ENCODE measurements around the gene ELF3.

Gene ELF3

DNA sequence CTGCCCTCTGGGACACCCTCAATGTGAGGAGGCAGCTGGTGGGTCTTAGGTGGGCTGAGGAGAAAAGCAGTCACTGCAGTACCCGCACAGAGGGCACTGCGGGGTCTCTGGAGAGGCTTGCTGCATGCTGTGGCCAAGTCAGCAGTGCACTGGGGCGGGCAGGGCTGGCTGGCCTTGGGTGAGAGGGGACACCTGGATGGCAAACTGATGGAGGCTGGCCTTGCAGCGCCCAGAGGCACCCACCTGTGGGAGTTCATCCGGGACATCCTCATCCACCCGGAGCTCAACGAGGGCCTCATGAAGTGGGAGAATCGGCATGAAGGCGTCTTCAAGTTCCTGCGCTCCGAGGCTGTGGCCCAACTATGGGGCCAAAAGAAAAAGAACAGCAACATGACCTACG lies 3.2 kb downstream of the ELF3 start:
- DNase-seq (ENCODE audit: low spot score), result no peak
- in situ Hi-C loops (cut with MboI; ENCODE audit: low pct_unique_long_range_greater_than_20kb, low sequenced_read_pairs, unreplicated experiment), result loop anchor here (5.0 kb wide), 1 partner anchor 109 kb away; the partner anchor contains the start of gene GPR37L1

DNA sequence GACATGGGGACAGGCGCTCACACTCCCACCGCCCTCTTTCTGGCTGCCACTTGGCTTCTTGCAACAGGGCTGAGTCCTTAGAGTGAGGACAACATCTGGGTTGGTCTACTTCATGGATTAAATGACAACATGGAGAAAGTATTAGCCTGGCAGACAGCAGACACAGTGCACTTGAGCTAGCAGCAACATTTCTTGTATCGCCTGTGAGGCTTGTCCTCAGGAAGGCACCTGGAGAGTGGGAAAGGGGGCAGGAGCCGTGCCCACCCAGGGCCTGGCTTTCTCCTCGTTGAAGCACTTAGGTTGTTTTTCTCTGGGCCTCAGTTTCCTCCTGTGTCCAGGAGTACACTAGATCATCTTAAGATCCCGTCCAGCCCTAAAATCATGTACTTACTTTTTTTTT lies 3.7 kb downstream of the ELF3 start:
- DNase-seq (ENCODE audit: low spot score), result no peak
- in situ Hi-C loops (cut with MboI; ENCODE audit: low pct_unique_long_range_greater_than_20kb, low sequenced_read_pairs, unreplicated experiment), result loop anchor here (5.0 kb wide), 1 partner anchor 108 kb away; the partner anchor contains the start of gene GPR37L1
- TF ChIP-seq CTCF (IDR thresholded peaks at IDR 0.05; ENCODE audit: extremely low read depth, insufficient read depth, missing control alignments), result no peak

More for the DNA sequence above, 3.2 kb downstream of the ELF3 start:
- TF ChIP-seq CTCF (IDR thresholded peaks at IDR 0.05; ENCODE audit: extremely low read depth, insufficient read depth, missing control alignments), result no peak

GRCh38 chr1:202014915-202015661 lies 4.7 kb downstream of the ELF3 start:
- in situ Hi-C loops (cut with MboI; ENCODE audit: low pct_unique_long_range_greater_than_20kb, low sequenced_read_pairs, unreplicated experiment), result loop anchor here (5.0 kb wide), 1 partner anchor 107 kb away; the partner anchor contains the start of gene GPR37L1
- no peak for TF ChIP-seq CTCF (IDR thresholded peaks at IDR 0.05; ENCODE audit: extremely low read depth, insufficient read depth, missing control alignments)
- no peak for DNase-seq (ENCODE audit: low spot score)

DNA sequence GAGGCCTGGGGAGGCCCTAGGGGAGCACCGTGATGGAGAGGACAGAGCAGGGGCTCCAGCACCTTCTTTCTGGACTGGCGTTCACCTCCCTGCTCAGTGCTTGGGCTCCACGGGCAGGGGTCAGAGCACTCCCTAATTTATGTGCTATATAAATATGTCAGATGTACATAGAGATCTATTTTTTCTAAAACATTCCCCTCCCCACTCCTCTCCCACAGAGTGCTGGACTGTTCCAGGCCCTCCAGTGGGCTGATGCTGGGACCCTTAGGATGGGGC lies 5.2 kb downstream of the ELF3 start:
- TF ChIP-seq CTCF (IDR thresholded peaks at IDR 0.05; ENCODE audit: extremely low read depth, insufficient read depth, missing control alignments), result no peak
- no peak for DNase-seq (ENCODE audit: low spot score)
- in situ Hi-C loops (cut with MboI; ENCODE audit: low pct_unique_long_range_greater_than_20kb, low sequenced_read_pairs, unreplicated experiment), result no loop called here

GRCh38 chr1:202016022-202016810 lies 5.8 kb downstream of the ELF3 start:
- in situ Hi-C loops (cut with MboI; ENCODE audit: low pct_unique_long_range_greater_than_20kb, low sequenced_read_pairs, unreplicated experiment), result no loop called here
- no peak for DNase-seq (ENCODE audit: low spot score)
- TF ChIP-seq CTCF (IDR thresholded peaks at IDR 0.05; ENCODE audit: extremely low read depth, insufficient read depth, missing control alignments), result no peak

DNA sequence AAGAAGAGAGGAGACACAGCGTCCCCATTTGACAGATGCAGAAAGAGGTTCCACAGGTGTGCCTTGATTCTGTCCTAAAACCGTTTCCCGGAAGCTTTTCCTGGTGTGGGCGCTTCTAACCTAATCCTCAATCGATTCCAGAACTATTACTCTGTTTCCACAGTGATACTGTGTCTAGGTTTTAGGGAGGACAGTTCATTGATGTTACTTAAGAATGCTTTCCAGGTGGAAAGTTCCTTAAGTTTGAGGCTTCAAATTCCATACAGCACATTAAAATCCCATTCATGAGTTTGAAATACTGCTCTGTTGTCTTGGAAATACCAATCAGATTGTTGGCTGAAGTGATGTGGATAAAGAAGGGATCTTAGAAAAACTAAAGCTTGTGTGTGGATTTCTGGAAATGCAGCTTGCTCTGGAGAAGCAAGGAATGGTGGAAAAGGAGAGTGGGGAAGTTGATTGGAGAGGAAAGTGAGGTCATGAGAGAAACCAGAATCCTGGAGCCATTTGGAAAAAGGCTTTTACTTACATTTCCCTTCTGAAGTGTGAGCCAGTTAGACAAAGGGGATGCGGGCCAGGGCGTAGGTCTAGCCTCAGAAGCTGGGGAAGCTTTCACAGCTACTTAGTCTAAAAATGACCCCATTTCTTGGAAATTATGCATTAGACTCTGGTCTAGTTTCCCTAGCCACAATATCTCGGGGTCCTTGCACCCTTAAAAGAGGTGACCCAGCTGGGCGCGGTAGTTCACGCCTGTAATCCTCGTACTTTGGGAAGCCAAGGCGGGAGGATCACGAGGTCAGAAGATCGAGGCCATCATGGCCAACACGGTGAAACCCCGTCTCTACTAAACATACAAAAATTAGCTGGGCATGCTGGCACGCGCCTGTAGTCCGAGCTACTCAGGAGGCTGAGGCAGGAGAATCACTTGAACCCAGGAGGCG lies 6.7 kb downstream of the ELF3 start:
- no peak for TF ChIP-seq CTCF (IDR thresholded peaks at IDR 0.05; ENCODE audit: extremely low read depth, insufficient read depth, missing control alignments)
- no peak for DNase-seq (ENCODE audit: low spot score)
- in situ Hi-C loops (cut with MboI; ENCODE audit: low pct_unique_long_range_greater_than_20kb, low sequenced_read_pairs, unreplicated experiment), result no loop called here

Data from GM13977 (cell line).